SHP77 (cell line): ENCODE measurements around the gene SYCE1.

ENCODE experiments used
- DNase-seq, 2 experiments: peaks; one replicate each; lab custom pipeline; 2025; lab: John Stamatoyannopoulos, UW

Gene SYCE1

GRCh38 chr10:133511907-133512528, 53.4 kb downstream of the SYCE1 start:
- no peak for DNase-seq

- DNase-seq, result no peak
Observed at GRCh38 chr10:133511408-133511807, 54.0 kb downstream of the SYCE1 start.

- no peak for DNase-seq
Observed at GRCh38 chr10:133509700-133510099, 55.7 kb downstream of the SYCE1 start.
